Endodermal cell (in vitro differentiated cells): ENCODE data around the gene TMEM250. TPM values are rescaled to one million over a fixed set of nuclear protein-coding genes. Genes with fewer than 3 reads are reported as not detected.

Source experiments
- DNase-seq: peaks from one replicate; pipeline ENCODE4 v3.0.0-alpha.2; 2017
- H3K27ac ChIP-seq: 2 replicates; pipeline ENCODE4 v1.5.1; 2013; ENCODE audit warnings: mild to moderate bottlenecking, low read depth, low read length, moderate library complexity
- H3K27me3 ChIP-seq: 2 replicates; pipeline ENCODE4 v1.6.1; 2013; ENCODE audit warnings: mild to moderate bottlenecking, low read length, moderate library complexity; ENCODE audit not compliant: insufficient read depth, control insufficient read depth, poor library complexity, severe bottlenecking
- H3K36me3 ChIP-seq: 2 replicates; pipeline ENCODE4 v1.7.0; 2013; ENCODE audit warnings: mild to moderate bottlenecking, low read length, moderate library complexity; ENCODE audit not compliant: control insufficient read depth, insufficient read depth
- H3K4me1 ChIP-seq: one replicate; pipeline ENCODE4 v1.7.0; 2013; ENCODE audit warnings: low read length; ENCODE audit not compliant: control insufficient read depth, insufficient read depth
- H3K4me3 ChIP-seq: 2 replicates; pipeline ENCODE4 v1.5.1; 2013; ENCODE audit warnings: mild to moderate bottlenecking, low read length, moderate library complexity
- H3K9ac ChIP-seq: 2 replicates; pipeline ENCODE4 v1.6.1; 2013; ENCODE audit warnings: mild to moderate bottlenecking, low read length, moderate library complexity; ENCODE audit not compliant: poor library complexity, severe bottlenecking; ENCODE audit errors: extremely low read depth
- H3K9me3 ChIP-seq: 2 replicates; pipeline ENCODE4 v1.6.1; 2013; ENCODE audit warnings: mild to moderate bottlenecking, low read length, moderate library complexity; ENCODE audit not compliant: control insufficient read depth
- H3K27ac Mint-ChIP-seq: 2 replicates; pipeline ENCODE4 v1.8.0; 2020; ENCODE audit warnings: mixed read lengths
- H3K27me3 Mint-ChIP-seq: 2 replicates; pipeline ENCODE4 v1.8.0; 2021; ENCODE audit warnings: mild to moderate bottlenecking, mixed read lengths; ENCODE audit not compliant: insufficient read depth
- H3K36me3 Mint-ChIP-seq: 2 replicates; pipeline ENCODE4 v1.8.0; 2020; ENCODE audit warnings: low read depth, mixed read lengths
- H3K4me1 Mint-ChIP-seq: 2 replicates; pipeline ENCODE4 v1.8.0; 2020; ENCODE audit warnings: mixed read lengths
- H3K4me3 Mint-ChIP-seq: 2 replicates; pipeline ENCODE4 v1.8.0; 2020; ENCODE audit warnings: mild to moderate bottlenecking, moderate library complexity, mixed read lengths
- H3K9me3 Mint-ChIP-seq: 2 replicates; pipeline ENCODE4 v1.8.0; 2020; ENCODE audit warnings: mild to moderate bottlenecking, mixed read lengths
- WGBS, 2 experiments: methylation state at CpG; one replicate each; pipeline versions ENCODE4 v1.1.5 to v1.1.7; 2013; ENCODE audit warnings: missing lambda C conversion rate in 2 of 2, mixed read lengths in 1 of 2; ENCODE audit not compliant: insufficient coverage in 1 of 2, insufficient read length in 1 of 2; 5-methylcytosine and 5-hydroxymethylcytosine counted together
- total RNA-seq, 2 donors: library from RNA; stranded (reverse); fragmentation: NEBNext Ultra II Directional in 1 of 2; extraction: Animal tissue kit (Norgen Biotek cat#: 25700) in 1 of 2; gene quantifications; 2 replicates in 1 of 2; 3 replicates in 1 of 2; pipeline ENCODE4 v1.2.1, GENCODE V29; 2021
- TF ChIP-seq, protein P1 (sequence below): fragments of 200-600 bp; sonication (generic); conservative IDR thresholded peaks from 2 replicates; pipeline ENCODE4 v1.5.0; 2021; ENCODE audit warnings: antibody characterized with exemption, mild to moderate bottlenecking

Gene TMEM250
- total RNA-seq, 2 donors from 2014 or later: 56.4 to 58.4 TPM

DNA sequence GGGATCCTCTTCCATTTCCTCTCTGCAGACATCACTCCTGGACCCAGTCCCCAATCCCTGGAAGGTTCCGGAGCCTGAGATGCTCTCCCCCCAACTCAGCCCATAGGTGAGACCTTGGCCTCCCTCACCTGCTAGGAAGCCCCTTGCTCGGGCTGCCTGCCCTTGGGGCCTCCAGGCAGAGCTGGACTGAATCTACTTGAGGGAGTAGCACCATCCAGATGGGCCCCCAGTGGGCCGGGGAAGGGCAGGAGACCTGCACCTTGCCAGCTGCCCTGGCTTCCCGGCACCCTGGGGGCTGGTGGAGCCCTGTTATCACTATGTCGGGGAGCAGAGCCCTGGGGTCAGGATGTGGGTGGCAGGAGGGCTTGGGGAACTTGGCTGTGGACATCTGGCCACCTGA lies 26.9 kb upstream of the TMEM250 start:
- Mint-ChIP-seq H3K27me3 (no peaks in the 10 kb centered on the region), H3K36me3 (no peaks in the 10 kb centered on the region), H3K9me3 (no peaks in the 10 kb centered on the region), H3K4me1 (no peaks in the 10 kb centered on the region), H3K4me3 (no peak overlapping the region), H3K27ac (no peak overlapping the region)
- Histone ChIP-seq H3K27ac (no peak overlapping the region), H3K4me3 (no peak overlapping the region), H3K27me3 (no peaks in the 10 kb centered on the region), H3K9ac (no peak overlapping the region), H3K9me3 (no peaks in the 10 kb centered on the region), H3K4me1 (no peaks in the 10 kb centered on the region), H3K36me3 (no peaks in the 10 kb centered on the region)
- WGBS, 2 experiments: 89 to 92% methylated on average over 4 to 5 of the region's 5 CpGs
- TF ChIP-seq, protein P1, sequence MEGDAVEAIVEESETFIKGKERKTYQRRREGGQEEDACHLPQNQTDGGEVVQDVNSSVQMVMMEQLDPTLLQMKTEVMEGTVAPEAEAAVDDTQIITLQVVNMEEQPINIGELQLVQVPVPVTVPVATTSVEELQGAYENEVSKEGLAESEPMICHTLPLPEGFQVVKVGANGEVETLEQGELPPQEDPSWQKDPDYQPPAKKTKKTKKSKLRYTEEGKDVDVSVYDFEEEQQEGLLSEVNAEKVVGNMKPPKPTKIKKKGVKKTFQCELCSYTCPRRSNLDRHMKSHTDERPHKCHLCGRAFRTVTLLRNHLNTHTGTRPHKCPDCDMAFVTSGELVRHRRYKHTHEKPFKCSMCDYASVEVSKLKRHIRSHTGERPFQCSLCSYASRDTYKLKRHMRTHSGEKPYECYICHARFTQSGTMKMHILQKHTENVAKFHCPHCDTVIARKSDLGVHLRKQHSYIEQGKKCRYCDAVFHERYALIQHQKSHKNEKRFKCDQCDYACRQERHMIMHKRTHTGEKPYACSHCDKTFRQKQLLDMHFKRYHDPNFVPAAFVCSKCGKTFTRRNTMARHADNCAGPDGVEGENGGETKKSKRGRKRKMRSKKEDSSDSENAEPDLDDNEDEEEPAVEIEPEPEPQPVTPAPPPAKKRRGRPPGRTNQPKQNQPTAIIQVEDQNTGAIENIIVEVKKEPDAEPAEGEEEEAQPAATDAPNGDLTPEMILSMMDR: no peak
- peak; percentile 34 for DNase-seq

DNA sequence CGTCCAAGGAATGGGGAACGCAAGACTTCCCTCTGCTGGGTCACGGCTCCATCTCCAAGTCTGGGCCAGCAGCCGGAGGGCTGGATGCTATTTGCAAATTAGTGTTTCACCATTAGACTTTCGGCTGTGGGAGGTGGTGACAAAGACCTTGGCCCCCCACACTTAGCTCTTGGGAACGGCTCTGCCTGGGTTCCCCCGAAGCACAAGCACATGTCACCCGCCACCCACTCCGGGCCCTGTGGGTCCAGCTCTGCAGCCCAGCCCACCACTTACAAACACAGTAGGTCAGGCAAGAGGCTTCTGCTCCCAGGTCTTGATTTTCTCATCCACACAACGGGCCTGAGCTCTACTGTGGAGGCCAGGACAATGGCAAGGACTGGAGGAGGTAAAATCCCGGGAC lies 25.8 kb upstream of the TMEM250 start:
- no peaks in the 10 kb centered on the region for H3K4me1 ChIP-seq
- H3K9ac ChIP-seq: no peak overlapping the region
- 85 to 93% methylated on average over 6 to 11 of the region's 11 CpGs for WGBS, 2 experiments
- TF ChIP-seq, protein P1: no peak
- Mint-ChIP-seq H3K4me1 (no peaks in the 10 kb centered on the region), H3K9me3 (no peaks in the 10 kb centered on the region), H3K27me3 (no peaks in the 10 kb centered on the region), H3K36me3 (no peaks in the 10 kb centered on the region), H3K27ac (no peak overlapping the region), H3K4me3 (no peak overlapping the region)
- no peak overlapping the region for H3K4me3 ChIP-seq
- no peaks in the 10 kb centered on the region for H3K9me3 ChIP-seq
- no peak for DNase-seq
- no peaks in the 10 kb centered on the region for H3K36me3 ChIP-seq
- no peaks in the 10 kb centered on the region for H3K27me3 ChIP-seq
- no peak overlapping the region for H3K27ac ChIP-seq

DNA sequence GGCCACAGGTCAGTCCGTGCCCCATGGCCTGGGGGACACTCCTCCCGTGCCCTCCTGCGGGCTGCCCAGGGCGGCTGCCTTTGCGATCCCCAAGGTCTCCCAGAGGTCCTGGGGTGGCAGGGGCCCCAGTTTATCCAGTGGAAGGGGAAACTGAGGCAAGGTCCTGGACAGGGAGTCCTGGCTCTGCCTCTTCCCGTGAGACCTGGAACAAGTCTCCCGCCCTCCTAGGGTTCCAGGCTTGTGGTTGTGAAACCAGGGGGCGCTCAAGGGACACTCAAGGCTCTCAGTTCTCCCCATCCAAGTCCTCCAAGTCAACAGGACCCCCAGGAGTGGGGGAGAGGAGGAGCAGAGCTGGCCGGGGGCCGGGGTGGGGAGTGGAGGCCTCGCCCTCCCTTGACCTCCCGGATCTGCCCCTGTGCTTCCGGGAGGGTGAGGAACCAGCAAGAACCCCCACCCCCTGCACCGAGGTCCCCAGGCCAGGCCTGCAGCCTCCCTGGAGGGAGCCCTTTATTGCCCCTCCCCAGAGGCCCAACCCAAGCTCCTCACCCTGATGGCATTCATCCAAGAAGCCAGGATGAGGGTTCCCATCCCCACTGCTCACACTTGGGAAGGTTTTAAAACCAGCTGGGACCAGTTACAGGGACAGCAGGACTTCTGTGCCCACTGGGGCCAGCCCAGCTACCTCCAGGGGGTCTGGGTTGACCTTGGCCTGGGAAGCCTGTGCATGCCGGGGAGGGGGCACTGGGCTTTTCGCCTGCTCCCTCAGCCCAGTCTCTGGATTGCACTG lies 24.7 kb upstream of the TMEM250 start:
- H3K4me1 Mint-ChIP-seq: peaks cover 4% of the 10 kb centered on the region
- TF ChIP-seq, protein P1: peak; percentile 80
- no peak overlapping the region for H3K27ac ChIP-seq
- H3K36me3 ChIP-seq: no peaks in the 10 kb centered on the region
- H3K9me3 ChIP-seq: no peaks in the 10 kb centered on the region
- no peaks in the 10 kb centered on the region for H3K27me3 ChIP-seq
- DNase-seq: peak; percentile 90
- no peaks in the 10 kb centered on the region for H3K9me3 Mint-ChIP-seq
- no peaks in the 10 kb centered on the region for H3K36me3 Mint-ChIP-seq
- H3K4me3 ChIP-seq: no peak overlapping the region
- H3K4me1 ChIP-seq: no peaks in the 10 kb centered on the region
- no peak overlapping the region for H3K27ac Mint-ChIP-seq
- WGBS, 2 experiments: 67 to 96% methylated on average over 5 to 16 of the region's 16 CpGs
- no peak overlapping the region for H3K9ac ChIP-seq
- no peak overlapping the region for H3K4me3 Mint-ChIP-seq
- no peaks in the 10 kb centered on the region for H3K27me3 Mint-ChIP-seq
